ENCODE measurements around the gene TRMT6.

TRMT6 gene

GRCh38 chr20:5945963-5946362, 4.4 kb downstream of the TRMT6 start:
- no peak for DNase-seq

- no peak for DNase-seq
Measured at GRCh38 chr20:5938456-5939029, 11.8 kb downstream of the TRMT6 start.

GRCh38 chr20:5936238-5936637, 14.1 kb downstream of the TRMT6 start:
- no peak for DNase-seq

- DNase-seq = no peak
Measured at GRCh38 chr20:5935384-5935783, 14.9 kb downstream of the TRMT6 start.

GRCh38 chr20:5933802-5934436, 16.4 kb downstream of the TRMT6 start:
- no peak for DNase-seq

GRCh38 chr20:5932796-5933195, 17.5 kb downstream of the TRMT6 start:
- DNase-seq = no peak

- no peak for DNase-seq
Measured at GRCh38 chr20:5931411-5931810, 18.9 kb downstream of the TRMT6 start.

GRCh38 chr20:5928836-5929715, 21.3 kb downstream of the TRMT6 start:
- no peak for DNase-seq

GRCh38 chr20:5927749-5928462, 22.4 kb downstream of the TRMT6 start:
- no peak for DNase-seq

- DNase-seq = no peak
Measured at GRCh38 chr20:5925551-5925950, 24.8 kb downstream of the TRMT6 start.

GRCh38 chr20:5923493-5923892, 26.8 kb downstream of the TRMT6 start:
- no peak for DNase-seq

- no peak for DNase-seq
Measured at GRCh38 chr20:5920581-5920980, 29.8 kb downstream of the TRMT6 start.

GRCh38 chr20:5919626-5920544, 30.4 kb downstream of the TRMT6 start:
- DNase-seq = no peak

- DNase-seq = no peak
Measured at GRCh38 chr20:5918856-5919625, 31.3 kb downstream of the TRMT6 start.

- DNase-seq = no peak
Measured at GRCh38 chr20:5914859-5915258, 35.5 kb downstream of the TRMT6 start.

GRCh38 chr20:5913166-5913565, 37.2 kb downstream of the TRMT6 start:
- no peak for DNase-seq

- DNase-seq = no peak
Measured at GRCh38 chr20:5910186-5910585, 40.1 kb downstream of the TRMT6 start.

GRCh38 chr20:5908981-5909380, 41.4 kb downstream of the TRMT6 start:
- no peak for DNase-seq

GRCh38 chr20:5900908-5901307, 49.4 kb downstream of the TRMT6 start:
- no peak for DNase-seq

- no peak for DNase-seq
Measured at GRCh38 chr20:5899444-5899843, 50.9 kb downstream of the TRMT6 start.

GRCh38 chr20:5895626-5896025, 54.7 kb downstream of the TRMT6 start:
- no peak for DNase-seq

GRCh38 chr20:5893621-5894020, 56.7 kb downstream of the TRMT6 start:
- no peak for DNase-seq

All from activated CD4-positive, alpha-beta T cell treated with anti-CD3 and anti-CD28 coated beads for 1 hour (primary cell).